PC-9 (cell line): ENCODE results near the gene EGLN1. TPM values are rescaled to one million over a fixed set of nuclear protein-coding genes. Genes with fewer than 3 reads are reported as not detected.

Source experiments
- BruUV-seq: library from RNA; stranded (reverse); fragments of 400-500 nt; replicated peaks from 2 replicates; lab custom pipeline; 2021; lab: Mats Ljungman, UMichigan
- CTCF ChIA-PET: fragments of 300-600 bp; sonication (Branson Sonifier 250); formaldehyde crosslinking; loops from one replicate; lab custom pipeline; 2022; ENCODE audit warnings: antibody characterized with exemption; lab: Charles Lee
- POLR2A ChIA-PET: fragments of 300-600 bp; sonication (Branson Sonifier 250); formaldehyde crosslinking; loops from one replicate; lab custom pipeline; 2022; ENCODE audit warnings: antibody characterized with exemption; ENCODE audit not compliant: unreplicated experiment; lab: Charles Lee
- DNase-seq, 2 experiments: peaks; one replicate each; pipeline versions ENCODE4 v3.0.0 to v3.0.0-alpha.2; 2015 to 2022; ENCODE audit warnings: mixed read lengths in 1 of 2
- H2AFZ ChIP-seq: fragments of 200-600 bp; sonication (generic); 2 replicates; pipeline ENCODE4 v1.8.1; 2017; ENCODE audit warnings: antibody characterized with exemption
- H3F3A ChIP-seq: fragments of 200-600 bp; sonication (generic); 2 replicates; pipeline ENCODE4 v1.8.1; 2017; ENCODE audit warnings: antibody characterized with exemption, mild to moderate bottlenecking, low read depth; ENCODE audit not compliant: insufficient read depth
- H3K27ac ChIP-seq: fragments of 200-600 bp; sonication (generic); 2 replicates; pipeline ENCODE4 v1.6.1; 2016; ENCODE audit warnings: mixed run types
- H3K27me3 ChIP-seq: fragments of 200-600 bp; sonication (generic); 2 replicates; pipeline ENCODE4 v1.6.1; 2016; ENCODE audit warnings: low read depth, mixed run types; ENCODE audit not compliant: insufficient read depth
- H3K36me3 ChIP-seq: fragments of 200-600 bp; sonication (generic); 2 replicates; pipeline ENCODE4 v1.6.1; 2016; ENCODE audit warnings: low read depth, mixed run types
- H3K4me1 ChIP-seq: fragments of 200-600 bp; sonication (generic); replicated peaks from 2 replicates; pipeline ENCODE4 v1.6.1; 2016; ENCODE audit warnings: mixed run types; ENCODE audit not compliant: insufficient read depth
- H3K4me2 ChIP-seq: fragments of 200-600 bp; sonication (generic); 2 replicates; pipeline ENCODE4 v1.6.1; 2017; ENCODE audit warnings: mixed run types
- H3K4me3 ChIP-seq: fragments of 200-600 bp; sonication (generic); 2 replicates; pipeline ENCODE4 v1.6.1; 2016; ENCODE audit warnings: mixed run types
- H3K79me2 ChIP-seq: fragments of 200-600 bp; sonication (generic); 2 replicates; pipeline ENCODE4 v1.6.1; 2017; ENCODE audit warnings: low read depth, mixed run types
- H3K9me2 ChIP-seq: fragments of 200-600 bp; sonication (generic); 2 replicates; pipeline ENCODE4 v1.8.1; 2017; ENCODE audit warnings: mild to moderate bottlenecking; ENCODE audit not compliant: insufficient read depth
- H3K9me3 ChIP-seq: fragments of 200-600 bp; sonication (generic); 2 replicates; pipeline ENCODE4 v1.8.1; 2016; ENCODE audit warnings: low read depth; ENCODE audit not compliant: insufficient read depth
- H4K20me1 ChIP-seq: fragments of 200-600 bp; sonication (generic); 2 replicates; pipeline ENCODE4 v1.8.1; 2017; ENCODE audit not compliant: insufficient read depth
- EZH2 ChIP-seq: fragments of 200-600 bp; sonication (generic); IDR thresholded peaks from 2 replicates; pipeline ENCODE4 v1.8.0; 2017; ENCODE audit warnings: antibody characterized with exemption, low read depth
- intact Hi-C: fragments of 100-400 bp; cut with micrococcal nuclease; formaldehyde crosslinking; loops from one replicate; pipeline ENCODE4 v1.10.0; 2022; ENCODE audit not compliant: unreplicated experiment
- total RNA-seq: library from RNA; stranded (reverse); gene quantifications from 2 replicates; pipeline ENCODE4 v1.2.3, GENCODE V29; 2021
- TF ChIP-seq, protein P1 (sequence below): fragments of 200-600 bp; sonication (generic); conservative IDR thresholded peaks from 2 replicates; pipeline ENCODE4 v1.6.1; 2017; ENCODE audit warnings: mixed run types, antibody characterized with exemption, mild to moderate bottlenecking, moderate library complexity

Gene EGLN1
- total RNA-seq, 1 experiment from 2014 or later: 18.8 TPM

DNA sequence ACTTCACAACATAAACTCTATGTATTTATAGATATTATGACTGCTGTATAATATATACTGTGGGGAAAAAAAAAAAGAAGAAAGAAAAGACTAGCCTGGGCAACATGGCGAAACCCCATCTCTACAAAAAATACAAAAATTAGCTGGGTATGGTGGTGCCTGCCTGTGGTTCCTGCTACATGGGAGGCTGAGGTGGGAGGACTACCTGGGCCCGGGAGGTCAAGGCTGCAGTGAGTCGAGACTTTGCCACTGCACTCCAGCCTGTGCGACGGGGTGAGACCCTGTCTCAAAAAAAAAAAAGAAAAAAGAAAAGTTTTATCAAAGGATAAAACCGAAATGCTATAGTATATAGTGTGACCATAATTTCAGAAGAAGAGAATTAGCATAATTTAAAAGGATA, 87.1 kb downstream of the EGLN1 start:
- H3K27ac ChIP-seq: no peak overlapping the region

DNA sequence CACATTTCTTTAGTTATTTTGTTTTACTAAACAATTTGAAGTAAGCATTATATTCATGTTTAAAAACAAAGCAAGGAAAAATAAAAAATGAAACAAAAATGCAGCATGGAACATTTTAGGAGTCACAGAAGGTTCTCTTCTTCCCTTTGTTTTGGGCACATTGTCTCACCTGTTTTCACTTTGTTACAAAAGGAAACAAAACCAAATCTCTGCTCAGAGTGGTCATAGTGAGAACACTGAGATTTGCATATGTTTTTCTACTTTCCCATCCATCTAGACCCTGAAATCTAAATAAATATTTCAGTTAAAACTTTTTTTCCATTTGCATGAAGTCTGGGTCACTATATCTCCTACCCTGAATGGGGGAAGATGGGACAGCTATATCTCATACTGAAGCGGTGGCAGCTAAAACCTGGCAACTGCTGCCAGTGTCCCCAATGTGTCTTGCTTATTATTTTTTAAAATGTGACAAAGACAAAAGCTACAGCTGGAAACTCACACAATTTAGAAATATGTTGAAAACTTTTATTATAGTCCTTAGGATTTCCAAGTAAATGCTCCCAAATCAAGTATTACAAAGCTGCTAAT, 87.9 kb downstream of the EGLN1 start:
- Histone ChIP-seq H3K27ac (no peak overlapping the region), H4K20me1 (peaks cover 40% of the 10 kb centered on the region), H3K79me2 (peaks cover 68% of the 10 kb centered on the region), H3K4me1 (peaks cover 48% of the 10 kb centered on the region), H3K4me2 (peak overlapping the region; percentile 99), H3K4me3 (peak overlapping the region; percentile 72), H3K36me3 (peaks cover 22% of the 10 kb centered on the region), H2AFZ (no peak overlapping the region), H3F3A (no peaks in the 10 kb centered on the region), H3K27me3 (no peaks in the 10 kb centered on the region), H3K9me2 (no peaks in the 10 kb centered on the region), H3K9me3 (no peaks in the 10 kb centered on the region)
- DNase-seq: no peak
- ChIA-PET CTCF (interaction anchor here (0.5 to 0.6 kb wide), 2 partner anchors 12 to 18 kb away, joined by 3 to 10 read pairs; no protein-coding TSS in a partner anchor), POLR2A (no interaction called here)
- intact Hi-C loops: loop anchor here (2.0 to 10.0 kb wide), 2 partner anchors 93 to 689 kb away; partner anchors contain the start of genes COG2 and GNPAT
- no peak for TF ChIP-seq EZH2
- TF ChIP-seq, protein P1, sequence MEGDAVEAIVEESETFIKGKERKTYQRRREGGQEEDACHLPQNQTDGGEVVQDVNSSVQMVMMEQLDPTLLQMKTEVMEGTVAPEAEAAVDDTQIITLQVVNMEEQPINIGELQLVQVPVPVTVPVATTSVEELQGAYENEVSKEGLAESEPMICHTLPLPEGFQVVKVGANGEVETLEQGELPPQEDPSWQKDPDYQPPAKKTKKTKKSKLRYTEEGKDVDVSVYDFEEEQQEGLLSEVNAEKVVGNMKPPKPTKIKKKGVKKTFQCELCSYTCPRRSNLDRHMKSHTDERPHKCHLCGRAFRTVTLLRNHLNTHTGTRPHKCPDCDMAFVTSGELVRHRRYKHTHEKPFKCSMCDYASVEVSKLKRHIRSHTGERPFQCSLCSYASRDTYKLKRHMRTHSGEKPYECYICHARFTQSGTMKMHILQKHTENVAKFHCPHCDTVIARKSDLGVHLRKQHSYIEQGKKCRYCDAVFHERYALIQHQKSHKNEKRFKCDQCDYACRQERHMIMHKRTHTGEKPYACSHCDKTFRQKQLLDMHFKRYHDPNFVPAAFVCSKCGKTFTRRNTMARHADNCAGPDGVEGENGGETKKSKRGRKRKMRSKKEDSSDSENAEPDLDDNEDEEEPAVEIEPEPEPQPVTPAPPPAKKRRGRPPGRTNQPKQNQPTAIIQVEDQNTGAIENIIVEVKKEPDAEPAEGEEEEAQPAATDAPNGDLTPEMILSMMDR: no peak
- BruUV-seq: no TSS peak

More for the DNA sequence above, 87.1 kb downstream of the EGLN1 start:
- BruUV-seq: no TSS peak
- H3K4me2 ChIP-seq: peak overlapping the region; percentile 99
- peaks cover 40% of the 10 kb centered on the region for H4K20me1 ChIP-seq
- CTCF ChIA-PET: interaction anchor here (0.6 kb wide), 1 partner anchor 693 kb away, joined by 3 read pairs; no protein-coding TSS in a partner anchor
- intact Hi-C loops: loop anchor here (2.0 to 10.0 kb wide), 2 partner anchors 94 to 690 kb away; partner anchors contain the start of genes COG2 and GNPAT
- peaks cover 54% of the 10 kb centered on the region for H3K4me1 ChIP-seq
- no peak for DNase-seq
- H3K79me2 ChIP-seq: peaks cover 76% of the 10 kb centered on the region
- no peak overlapping the region for H2AFZ ChIP-seq
- peaks cover 22% of the 10 kb centered on the region for H3K36me3 ChIP-seq
- no peaks in the 10 kb centered on the region for H3K9me3 ChIP-seq
- H3K9me2 ChIP-seq: no peaks in the 10 kb centered on the region
- H3K4me3 ChIP-seq: peak overlapping the region; percentile 72
- POLR2A ChIA-PET: no interaction called here
- H3K27me3 ChIP-seq: no peaks in the 10 kb centered on the region
- no peak for TF ChIP-seq EZH2
- TF ChIP-seq, protein P1: no peak
- H3F3A ChIP-seq: no peaks in the 10 kb centered on the region

DNA sequence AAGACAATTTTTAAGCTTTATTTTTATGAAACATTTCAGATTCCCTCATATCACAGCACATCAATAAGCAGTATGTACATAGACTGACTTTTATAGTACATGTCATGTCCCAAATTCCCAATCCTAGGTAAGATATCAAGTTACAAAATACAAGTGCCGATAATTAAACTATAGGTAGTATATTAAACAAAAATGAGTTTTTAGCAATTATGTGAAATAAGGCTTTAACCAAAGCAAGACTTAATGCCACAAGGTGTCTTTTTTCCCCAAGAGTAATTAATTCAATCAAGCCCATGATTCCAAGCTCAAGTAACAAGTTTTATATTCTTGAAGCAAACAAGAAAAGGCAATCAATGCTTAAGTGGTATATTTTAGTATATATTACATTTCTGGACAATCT, 89.3 kb downstream of the EGLN1 start:
- Histone ChIP-seq H3K9me3 (no peaks in the 10 kb centered on the region), H3K9me2 (no peaks in the 10 kb centered on the region), H2AFZ (no peak overlapping the region), H3K36me3 (peaks cover 22% of the 10 kb centered on the region), H3K27ac (no peak overlapping the region), H4K20me1 (peaks cover 40% of the 10 kb centered on the region), H3K27me3 (no peaks in the 10 kb centered on the region), H3K79me2 (peaks cover 56% of the 10 kb centered on the region), H3K4me1 (peaks cover 44% of the 10 kb centered on the region), H3F3A (no peaks in the 10 kb centered on the region), H3K4me2 (peak overlapping the region; percentile 99), H3K4me3 (peak overlapping the region; percentile 72; the same call in 1 of the 2 replicates)
- POLR2A ChIA-PET: no interaction called here
- CTCF ChIA-PET: no interaction called here
- TF ChIP-seq, protein P1: no peak
- no peak for TF ChIP-seq EZH2
- intact Hi-C loops: loop anchor here (10.0 kb wide), 1 partner anchor 688 kb away; the partner anchor contains the start of gene COG2
- DNase-seq: no peak
- no TSS peak for BruUV-seq
